HCT116 (cell line): ENCODE data around the gene CDH2. TPM values are rescaled to one million over a fixed set of nuclear protein-coding genes. Genes with fewer than 3 reads are reported as not detected.

Experiments
- ATAC-seq: fragments of 200-7000 bp; cut with Tn5 transposase; 2 replicates; pipeline ENCODE4 v1.9.1; 2020; ENCODE audit warnings: mild to moderate bottlenecking, moderate library complexity
- BruUV-seq: library from RNA; stranded (reverse); fragments of 400-500 nt; replicated peaks from 2 replicates; lab custom pipeline; 2021; lab: Mats Ljungman, UMichigan
- CTCF ChIA-PET: fragments of 300-600 bp; sonication (Branson Sonifier 250); formaldehyde crosslinking; loops from one replicate; lab custom pipeline; 2021; ENCODE audit warnings: antibody characterized with exemption; lab: Charles Lee
- POLR2A ChIA-PET: fragments of 300-600, 350-600 bp; sonication (Branson Sonifier 250); formaldehyde crosslinking; loops from one replicate; lab custom pipeline; 2021; ENCODE audit warnings: antibody characterized with exemption; lab: Charles Lee
- RAD21 ChIA-PET, 2 experiments: fragments of 300-600 bp; sonication (Branson Sonifier 250); formaldehyde crosslinking; loops; one replicate each; lab custom pipeline; 2023; ENCODE audit warnings: low total read pairs in 2 of 2; ENCODE audit not compliant: uncharacterized antibody in 2 of 2, unreplicated experiment in 2 of 2, low non-redundant PET in 1 of 2; lab: Charles Lee
- DNase-seq: peaks from one replicate; pipeline ENCODE4 v3.0.0-alpha.2; 2010; ENCODE audit warnings: low read depth, low spot score
- H2AFZ ChIP-seq: fragments of 200-600 bp; shearing (Covaris generic), sonication (generic); 2 replicates; pipeline ENCODE4 v1.6.1; 2017; ENCODE audit warnings: low read depth, mixed run types, mixed read lengths, antibody characterized with exemption, low read length; ENCODE audit not compliant: poor library complexity, severe bottlenecking
- H3K27ac ChIP-seq: 2 replicates; pipeline ENCODE4 v1.5.1; 2012; ENCODE audit warnings: low read depth, low read length
- H3K27me3 ChIP-seq: fragments of 200-600 bp; sonication (generic); 2 replicates; pipeline ENCODE4 v1.6.1; 2016; ENCODE audit warnings: mixed run types, low read length, mixed read lengths; ENCODE audit not compliant: insufficient read depth
- H3K36me3 ChIP-seq, 2 experiments: fragments of 200-500 bp in 1 of 2; fragments of 200-600 bp in 1 of 2; sonication (Bioruptor generic) in 1 of 2; sonication (generic) in 1 of 2; 2 replicates each; pipeline versions ENCODE4 v1.5.1 to v1.6.1; 2014 to 2016; ENCODE audit warnings: low read length in 2 of 2, inconsistent platforms in 1 of 2, mixed read lengths in 1 of 2, mixed run types in 1 of 2; ENCODE audit not compliant: insufficient read depth in 2 of 2, control insufficient read depth in 1 of 2
- H3K4me1 ChIP-seq, 2 experiments: fragments of 200-600 bp in 1 of 2; sonication (generic) in 1 of 2; 2 replicates each; pipeline versions ENCODE4 v1.5.1 to v1.6.1; 2012 to 2017; ENCODE audit warnings: low read length in 2 of 2, inconsistent platforms in 1 of 2, mild to moderate bottlenecking in 1 of 2, mixed read lengths in 1 of 2, mixed run types in 1 of 2, moderate library complexity in 1 of 2; ENCODE audit not compliant: insufficient read depth in 2 of 2, control insufficient read depth in 1 of 2
- H3K4me2 ChIP-seq: fragments of 200-600 bp; sonication (generic); 2 replicates; pipeline ENCODE4 v1.6.1; 2017; ENCODE audit warnings: mixed run types, low read length, mixed read lengths
- H3K4me3 ChIP-seq, 2 experiments: fragments of 200-600 bp in 1 of 2; sonication (generic) in 1 of 2; replicated peaks in 1 of 2; 2 replicates each; pipeline ENCODE4 v1.5.1; 2011 to 2016; ENCODE audit warnings: low read length in 2 of 2, control low read depth in 1 of 2, low read depth in 1 of 2, mild to moderate bottlenecking in 1 of 2, mixed read lengths in 1 of 2, mixed run types in 1 of 2
- H3K79me2 ChIP-seq: fragments of 200-600 bp; sonication (generic); 2 replicates; pipeline ENCODE4 v1.6.1; 2017; ENCODE audit warnings: mild to moderate bottlenecking, mixed run types, low read length, moderate library complexity, mixed read lengths; ENCODE audit not compliant: insufficient read depth
- H3K9ac ChIP-seq: fragments of 200-600 bp; sonication (generic); 2 replicates; pipeline ENCODE4 v1.6.1; 2016; ENCODE audit warnings: low read length, mixed read lengths
- H3K9me2 ChIP-seq: fragments of 200-600 bp; sonication (generic), shearing (Covaris generic); 2 replicates; pipeline ENCODE4 v1.6.1; 2017; ENCODE audit warnings: mixed run types, mild to moderate bottlenecking, moderate library complexity; ENCODE audit not compliant: insufficient read depth
- H3K9me3 ChIP-seq, 2 experiments: fragments of 200-500 bp in 1 of 2; fragments of 200-600 bp in 1 of 2; sonication (Bioruptor generic) in 1 of 2; sonication (generic) in 1 of 2; 2 replicates each; pipeline ENCODE4 v1.6.1; 2014 to 2017; ENCODE audit warnings: low read length in 2 of 2, mixed read lengths in 2 of 2, inconsistent platforms in 1 of 2, low read depth in 1 of 2, mild to moderate bottlenecking in 1 of 2, mixed run types in 1 of 2, moderate library complexity in 1 of 2; ENCODE audit not compliant: control insufficient read depth in 1 of 2, insufficient read depth in 1 of 2
- H4K20me1 ChIP-seq: fragments of 200-600 bp; sonication (generic), shearing (Covaris generic); 2 replicates; pipeline ENCODE4 v1.6.1; 2017; ENCODE audit warnings: mixed run types, mild to moderate bottlenecking, moderate library complexity; ENCODE audit not compliant: insufficient read depth
- CBX3 ChIP-seq: IDR thresholded peaks from 2 replicates; pipeline ENCODE4 v1.6.1; 2012; ENCODE audit warnings: low read depth
- CTCF ChIP-seq, 3 experiments: fragments of 200-600 bp in 1 of 3; sonication (generic) in 1 of 3; IDR thresholded peaks in 2 of 3; conservative IDR thresholded peaks in 1 of 3; 2 replicates each; pipeline ENCODE4 v1.5.1; 2012 to 2017; ENCODE audit warnings: low read depth in 2 of 3, low read length in 2 of 3, antibody characterized with exemption in 1 of 3, borderline replicate concordance in 1 of 3, control low read depth in 1 of 3, mild to moderate bottlenecking in 1 of 3, mixed read lengths in 1 of 3, mixed run types in 1 of 3, moderate library complexity in 1 of 3; ENCODE audit not compliant: insufficient read depth in 1 of 3
- EZH2 ChIP-seq: fragments of 200-600 bp; sonication (generic); IDR thresholded peaks from 2 replicates; pipeline ENCODE4 v1.6.1; 2017; ENCODE audit warnings: antibody characterized with exemption, mixed run types
- EZH2phosphoT487 ChIP-seq: fragments of 200-600 bp; IDR thresholded peaks from 2 replicates; pipeline ENCODE4 v1.6.1; 2018; ENCODE audit warnings: antibody characterized with exemption, borderline replicate concordance
- FOSL1 ChIP-seq: IDR thresholded peaks from 2 replicates; pipeline ENCODE4 v1.6.1; 2012; ENCODE audit warnings: low read depth
- JUND ChIP-seq: IDR thresholded peaks from 2 replicates; pipeline ENCODE4 v1.6.1; 2012
- POLR2A ChIP-seq: IDR thresholded peaks from 2 replicates; pipeline ENCODE4 v1.7.0; 2011; ENCODE audit warnings: borderline replicate concordance; ENCODE audit not compliant: insufficient read depth, insufficient read length; ENCODE audit errors: extremely low read depth
- POLR2AphosphoS5 ChIP-seq: IDR thresholded peaks from 2 replicates; pipeline ENCODE4 v1.6.1; 2011; ENCODE audit warnings: mild to moderate bottlenecking, low read depth, low read length, moderate library complexity
- RAD21 ChIP-seq: IDR thresholded peaks from 2 replicates; pipeline ENCODE4 v1.6.1; 2012; ENCODE audit warnings: low read depth, mild to moderate bottlenecking
- SP1 ChIP-seq: IDR thresholded peaks from 2 replicates; pipeline ENCODE4 v1.6.1; 2012; ENCODE audit warnings: low read depth
- SRF ChIP-seq: IDR thresholded peaks from 2 replicates; pipeline ENCODE4 v1.6.1; 2012; ENCODE audit warnings: low read depth
- YY1 ChIP-seq: IDR thresholded peaks from 2 replicates; pipeline ENCODE4 v1.6.1; 2011; ENCODE audit warnings: low read length, low read depth, moderate library complexity, mild to moderate bottlenecking; ENCODE audit not compliant: insufficient replicate concordance; ENCODE audit errors: extremely low read depth
- ZFX ChIP-seq: fragments of 450-650 bp; IDR thresholded peaks from 2 replicates; pipeline ENCODE4 v1.6.1; 2017
- ZNF274 ChIP-seq: fragments of 200-500 bp; sonication (Bioruptor generic); IDR thresholded peaks from 2 replicates; pipeline ENCODE4 v1.6.1; 2014; ENCODE audit warnings: mild to moderate bottlenecking, low read depth, low read length, inconsistent platforms
- intact Hi-C: fragments of 100-400 bp; cut with micrococcal nuclease; formaldehyde crosslinking; loops from 2 replicates; pipeline ENCODE4 v1.10.0; 2022
- total RNA-seq: library from RNA; stranded (reverse); gene quantifications from one replicate; pipeline ENCODE4 v1.2.1, GENCODE V29; 2021; ENCODE audit not compliant: unreplicated experiment
- TF ChIP-seq, protein P1 (sequence below): IDR thresholded peaks from 2 replicates; pipeline ENCODE4 v1.6.1; 2012
- TF ChIP-seq, protein P2 (sequence below): IDR thresholded peaks from 2 replicates; pipeline ENCODE4 v1.6.1; 2011; ENCODE audit warnings: mild to moderate bottlenecking, low read length, moderate library complexity; ENCODE audit not compliant: insufficient replicate concordance; ENCODE audit errors: extremely low read depth

CDH2 gene
- total RNA-seq, 1 experiment from 2014 or later = 0.15 TPM

DNA sequence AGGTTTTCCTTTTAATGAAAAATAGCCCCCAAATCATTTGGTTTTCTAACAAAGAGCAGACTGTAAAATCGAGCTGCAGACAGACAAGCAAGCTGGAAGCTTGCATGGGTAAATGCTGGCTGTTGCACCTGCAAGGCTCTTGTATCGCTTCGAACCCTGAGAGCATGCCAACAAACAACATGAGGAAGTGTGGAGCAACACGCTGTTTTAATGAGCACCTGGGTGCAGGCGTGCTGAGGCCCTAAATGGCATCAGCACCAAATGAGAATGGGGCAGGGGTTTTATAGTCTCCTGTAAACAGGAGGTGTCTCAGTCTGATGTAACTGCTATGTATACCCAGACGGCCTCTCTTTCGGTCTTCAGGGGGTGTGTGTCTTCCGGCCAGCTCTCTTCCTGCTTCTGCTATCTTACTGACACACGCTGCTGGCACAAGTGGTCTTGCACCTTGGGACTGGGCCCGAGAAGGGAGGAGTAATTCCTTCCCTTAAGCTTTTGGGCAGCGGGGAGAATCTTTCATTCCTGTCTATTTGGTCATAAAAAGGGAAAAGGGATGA, 31.9 kb upstream of the CDH2 start:
- Histone ChIP-seq H3K9me2 (no peaks in the 10 kb centered on the region), H3K9ac (no peak overlapping the region), H3K79me2 (no peaks in the 10 kb centered on the region), H4K20me1 (no peaks in the 10 kb centered on the region), H3K4me2 (no peak overlapping the region), H3K27me3 (no peaks in the 10 kb centered on the region), H3K4me3 (no peak overlapping the region)
- RAD21 ChIA-PET = no interaction called here
- intact Hi-C loops = no loop called here
- no TSS peak for BruUV-seq
- DNase-seq = no peak
- TF ChIP-seq JUND (no peak), EZH2phosphoT487 (no peak), POLR2AphosphoS5 (no peak), CBX3 (no peak), FOSL1 (no peak), RAD21 (no peak), ZFX (no peak), POLR2A (no peak), SRF (no peak), EZH2 (no peak), YY1 (no peak), ZNF274 (no peak), CTCF (IDR thresholded peaks at IDR 0.05 in 2 of 3, conservative IDR thresholded peaks at IDR 0.05 in 1 of 3; ENCODE audit: borderline replicate concordance in 1 of 3, insufficient read depth in 1 of 3, low read depth in 2 of 3, low read length in 2 of 3) (no peak), SP1 (no peak)
- TF ChIP-seq, protein P1, sequence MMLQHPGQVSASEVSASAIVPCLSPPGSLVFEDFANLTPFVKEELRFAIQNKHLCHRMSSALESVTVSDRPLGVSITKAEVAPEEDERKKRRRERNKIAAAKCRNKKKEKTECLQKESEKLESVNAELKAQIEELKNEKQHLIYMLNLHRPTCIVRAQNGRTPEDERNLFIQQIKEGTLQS = no peak
- TF ChIP-seq, protein P2, sequence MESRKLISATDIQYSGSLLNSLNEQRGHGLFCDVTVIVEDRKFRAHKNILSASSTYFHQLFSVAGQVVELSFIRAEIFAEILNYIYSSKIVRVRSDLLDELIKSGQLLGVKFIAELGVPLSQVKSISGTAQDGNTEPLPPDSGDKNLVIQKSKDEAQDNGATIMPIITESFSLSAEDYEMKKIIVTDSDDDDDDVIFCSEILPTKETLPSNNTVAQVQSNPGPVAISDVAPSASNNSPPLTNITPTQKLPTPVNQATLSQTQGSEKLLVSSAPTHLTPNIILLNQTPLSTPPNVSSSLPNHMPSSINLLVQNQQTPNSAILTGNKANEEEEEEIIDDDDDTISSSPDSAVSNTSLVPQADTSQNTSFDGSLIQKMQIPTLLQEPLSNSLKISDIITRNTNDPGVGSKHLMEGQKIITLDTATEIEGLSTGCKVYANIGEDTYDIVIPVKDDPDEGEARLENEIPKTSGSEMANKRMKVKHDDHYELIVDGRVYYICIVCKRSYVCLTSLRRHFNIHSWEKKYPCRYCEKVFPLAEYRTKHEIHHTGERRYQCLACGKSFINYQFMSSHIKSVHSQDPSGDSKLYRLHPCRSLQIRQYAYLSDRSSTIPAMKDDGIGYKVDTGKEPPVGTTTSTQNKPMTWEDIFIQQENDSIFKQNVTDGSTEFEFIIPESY = no peak
- TF ChIP-seq, all 23 proteins: peak for 0
- Histone ChIP-seq H3K4me1 (peaks cover 0 to 10% of the 10 kb centered on the region in 2 experiments; a peak in 1 of 4 replicates), H2AFZ (no peak overlapping the region), H3K36me3 (no peaks in the 10 kb centered on the region), H3K27ac (no peak overlapping the region), H3K9me3 (peaks cover 0 to 2% of the 10 kb centered on the region in 2 experiments; a peak in 1 of 4 replicates)
- POLR2A ChIA-PET = no interaction called here
- ATAC-seq = no peak
- CTCF ChIA-PET = no interaction called here
